NAMALWA (cell line): ENCODE data around the gene RB1.

Experiments
- DNase-seq: peaks from one replicate; pipeline ENCODE4 v3.0.0-alpha.2; 2015; ENCODE audit warnings: low spot score

RB1 gene

DNA sequence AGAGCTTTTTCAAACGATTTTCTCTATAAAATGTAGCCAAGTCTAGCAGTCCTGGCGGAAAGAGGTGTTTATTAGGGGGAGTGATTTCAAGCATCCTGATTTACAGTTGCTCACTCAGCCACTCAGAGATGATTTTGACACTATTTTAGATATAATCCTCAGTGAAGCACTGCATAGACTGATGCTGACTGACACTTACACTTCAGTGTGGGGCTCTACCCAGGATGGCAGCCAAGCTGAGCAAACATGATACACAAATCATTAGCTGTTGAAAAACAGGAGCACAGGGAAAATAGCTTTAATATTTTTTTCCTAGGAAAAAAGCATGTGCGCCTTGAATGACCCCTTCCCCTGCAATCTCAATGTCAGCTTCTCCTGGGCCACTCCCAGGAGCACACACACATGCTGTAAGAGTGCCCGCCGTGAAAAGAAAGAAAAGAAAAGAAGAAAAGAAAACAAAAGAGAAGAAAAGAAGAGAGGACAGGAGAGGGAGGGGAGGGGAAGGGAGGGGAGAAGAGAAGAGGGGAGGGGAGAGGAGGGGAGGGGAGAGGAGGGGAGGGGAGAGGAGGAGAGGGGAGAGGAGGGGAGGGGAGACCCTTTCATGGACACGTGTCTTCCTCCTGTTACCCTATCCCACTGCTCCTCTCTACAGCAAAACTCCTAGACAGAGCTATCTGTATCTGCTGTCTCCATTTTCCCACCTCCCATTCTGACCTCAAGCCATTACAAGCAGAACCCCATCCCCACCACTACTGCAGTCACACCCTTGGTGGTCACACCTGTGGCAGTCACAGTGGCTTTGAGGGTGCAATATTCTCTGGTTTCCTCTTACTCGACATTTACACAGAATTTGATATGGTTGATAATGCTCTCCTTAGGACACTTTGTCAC lies 193.0 kb downstream of the RB1 start:
- no peak for DNase-seq

DNA sequence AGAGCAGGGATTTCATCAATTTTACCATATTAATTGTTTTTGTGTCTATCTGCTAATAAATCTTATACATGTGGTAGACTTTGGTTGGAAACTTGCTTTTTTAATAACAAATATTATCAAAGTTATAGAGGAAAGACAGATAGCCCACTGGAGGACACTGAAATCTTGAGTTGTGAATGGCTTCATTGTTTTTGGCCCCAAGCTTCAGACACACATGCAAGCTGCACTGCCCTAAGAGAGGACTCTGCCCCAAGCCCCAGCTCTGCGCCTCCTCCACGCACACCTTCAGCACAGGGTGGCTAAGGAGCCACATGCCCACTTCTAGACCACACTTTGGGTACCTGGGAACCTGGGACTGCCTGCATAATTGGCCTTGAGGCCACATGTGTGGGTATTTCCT lies 194.1 kb downstream of the RB1 start:
- no peak for DNase-seq

DNA sequence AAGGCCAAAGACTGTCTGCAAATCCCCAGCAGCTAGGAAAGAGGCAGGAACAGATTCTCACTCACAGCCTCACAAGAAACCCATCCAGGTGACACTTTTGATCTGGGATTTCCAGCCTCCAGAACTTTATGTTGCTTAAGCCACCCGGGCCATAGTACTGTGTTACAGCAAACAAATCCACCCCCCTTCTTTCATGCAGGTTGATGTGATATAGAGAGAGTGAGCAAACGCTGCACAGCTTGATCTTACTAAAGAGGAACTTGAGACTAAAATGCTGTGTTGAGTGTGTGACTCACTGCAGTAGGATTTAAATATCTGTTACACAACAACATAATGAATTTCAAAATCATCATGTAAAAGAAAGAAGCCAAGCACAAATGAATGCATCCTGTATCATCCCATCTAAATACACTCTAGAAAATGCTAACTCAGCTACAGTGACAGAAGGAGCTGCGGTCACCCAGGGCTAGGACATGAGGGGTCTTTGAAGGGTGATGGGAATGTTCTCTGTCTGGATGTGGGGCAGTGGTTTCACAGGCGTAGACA lies 197.2 kb downstream of the RB1 start:
- peak; percentile 26 for DNase-seq

DNA sequence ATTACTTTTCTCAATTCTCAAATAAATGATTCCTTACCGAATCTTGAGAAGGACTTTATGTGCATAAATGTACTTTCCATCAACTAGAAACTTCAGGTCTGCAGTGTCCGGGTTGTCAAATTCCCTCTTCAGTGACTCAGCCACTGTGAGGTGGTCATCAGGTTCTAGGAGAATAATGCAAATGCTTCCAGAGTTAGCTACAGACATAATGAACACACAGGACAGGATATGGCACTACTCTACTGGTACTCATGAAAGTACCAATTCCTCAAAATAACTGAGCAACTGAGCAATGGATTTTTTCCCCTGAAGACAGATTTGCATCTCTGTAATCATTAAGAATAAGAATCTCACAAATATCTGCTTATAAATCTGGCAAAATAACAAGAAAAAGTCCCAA lies 198.2 kb downstream of the RB1 start:
- DNase-seq: no peak

DNA sequence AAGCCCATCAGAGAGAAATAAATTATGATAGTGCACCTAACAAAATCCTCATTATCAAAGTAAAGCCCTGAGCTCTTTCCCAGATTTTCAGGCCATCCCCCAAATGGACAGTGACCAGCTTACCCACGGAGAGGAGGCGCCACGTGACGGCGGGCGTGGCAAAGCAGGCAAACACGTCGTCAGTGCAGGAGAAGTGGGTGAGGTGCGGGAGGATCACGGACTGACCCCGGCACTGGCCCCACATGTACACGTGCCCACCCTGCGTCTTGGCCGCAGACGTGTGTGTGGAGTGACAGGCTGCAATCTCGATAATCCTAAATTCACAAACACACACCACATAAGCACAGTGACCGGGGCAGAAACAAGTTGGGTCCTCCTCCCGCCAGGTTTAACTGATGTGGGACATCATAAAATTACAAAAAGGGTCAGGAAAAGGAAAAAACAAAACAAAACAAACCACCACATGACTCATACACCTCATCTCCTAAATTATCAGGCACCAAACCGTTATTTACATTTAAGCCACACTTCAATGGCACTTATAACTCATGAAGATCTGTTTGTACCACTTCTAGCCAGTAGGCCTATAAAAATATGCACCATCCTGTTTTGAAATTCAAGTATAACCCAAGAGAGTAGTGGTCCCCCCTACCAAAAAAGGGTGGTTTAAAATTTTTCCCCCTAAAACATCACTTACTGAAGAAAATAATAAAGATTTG lies 199.2 kb downstream of the RB1 start:
- no peak for DNase-seq

DNA sequence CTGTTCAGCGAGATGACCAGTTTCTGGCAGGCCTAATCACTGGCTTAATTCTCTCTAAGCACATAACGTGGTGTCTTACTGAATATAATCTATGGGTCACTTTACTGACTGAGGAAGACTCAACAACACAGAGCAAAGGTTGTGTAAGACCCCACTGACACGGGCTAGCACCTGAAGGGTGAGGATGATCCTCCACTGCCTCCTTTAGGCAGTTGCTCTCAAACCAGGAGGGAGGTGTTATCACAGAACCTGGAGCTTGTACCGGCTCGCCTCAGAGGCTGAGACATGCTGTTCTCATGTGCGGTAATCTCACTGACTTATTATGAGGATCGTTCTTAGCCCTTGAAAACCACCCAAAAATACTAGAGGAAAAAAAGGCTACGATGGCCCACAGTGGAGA lies 201.1 kb downstream of the RB1 start:
- DNase-seq: no peak

DNA sequence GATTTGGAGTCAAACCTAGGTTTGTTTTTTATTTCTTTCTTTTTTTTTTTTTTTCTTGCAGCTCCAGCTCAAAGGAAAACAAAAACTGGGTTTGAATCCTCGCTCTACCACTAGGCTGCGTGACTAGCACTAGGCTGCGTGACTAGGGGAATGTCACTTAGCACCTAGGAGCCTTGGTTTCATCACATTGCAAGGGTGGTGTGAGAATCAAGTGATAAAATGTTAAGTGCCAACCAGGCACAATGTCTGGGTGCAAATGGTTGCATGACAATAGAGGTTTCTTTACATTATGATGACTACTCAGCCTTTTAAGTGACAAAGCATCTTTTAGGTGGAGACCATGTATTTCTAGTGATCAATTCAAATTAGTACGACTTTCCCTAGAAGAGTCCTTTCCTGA lies 201.5 kb downstream of the RB1 start:
- DNase-seq: no peak

DNA sequence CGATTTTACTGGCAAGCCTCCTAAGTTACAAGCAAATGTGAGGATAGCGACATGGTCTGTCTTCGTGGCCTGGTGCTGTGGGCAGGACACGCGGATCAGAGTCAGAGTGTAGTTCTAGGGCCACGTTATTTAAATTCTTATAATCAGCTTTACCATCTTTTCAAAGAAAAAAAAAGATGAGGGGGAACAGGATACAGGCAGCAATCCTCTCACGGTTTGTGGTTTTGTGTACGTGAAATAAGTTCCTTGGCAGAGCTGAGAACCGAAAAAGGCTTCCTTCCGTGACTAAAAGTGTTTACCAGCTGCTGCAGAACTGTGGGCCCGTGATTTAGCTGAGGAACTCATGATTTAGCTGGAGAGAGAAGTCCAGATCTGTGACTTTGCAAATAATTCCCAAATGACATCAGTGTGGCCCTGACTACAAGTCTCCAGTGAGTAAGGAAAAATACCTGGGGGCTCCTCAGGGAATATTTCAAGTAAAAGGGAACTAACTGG lies 202.1 kb downstream of the RB1 start:
- peak; percentile 65 for DNase-seq

DNA sequence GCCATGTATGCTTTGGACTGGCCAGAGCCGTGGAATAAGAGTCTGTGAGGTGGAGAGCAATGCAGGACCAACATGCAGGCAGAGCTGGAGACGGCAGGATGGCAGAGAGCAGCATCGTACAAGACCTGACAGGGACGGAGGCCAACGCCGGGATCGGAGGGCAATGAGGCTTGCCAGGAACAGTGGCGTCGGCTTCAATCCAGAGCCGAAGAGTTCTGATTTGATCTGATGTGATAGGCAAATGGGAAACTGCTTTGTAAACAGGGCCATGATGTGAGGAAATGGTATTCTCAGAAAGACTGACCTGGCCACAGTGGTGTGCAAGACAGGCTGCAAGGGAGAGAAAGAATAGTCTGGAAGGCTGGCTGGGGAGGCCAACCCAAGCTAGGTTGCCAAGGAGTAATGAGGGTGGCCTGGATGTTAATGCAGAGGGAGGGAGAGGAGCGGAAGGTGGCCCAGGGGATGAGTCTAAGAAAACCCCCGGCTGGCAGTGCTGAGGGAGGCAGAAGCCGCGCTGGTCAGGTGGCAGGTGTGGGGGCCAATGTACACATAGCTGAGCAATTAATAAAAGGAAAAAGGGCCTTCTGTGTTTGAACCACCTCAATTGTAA lies 202.6 kb downstream of the RB1 start:
- no peak for DNase-seq

DNA sequence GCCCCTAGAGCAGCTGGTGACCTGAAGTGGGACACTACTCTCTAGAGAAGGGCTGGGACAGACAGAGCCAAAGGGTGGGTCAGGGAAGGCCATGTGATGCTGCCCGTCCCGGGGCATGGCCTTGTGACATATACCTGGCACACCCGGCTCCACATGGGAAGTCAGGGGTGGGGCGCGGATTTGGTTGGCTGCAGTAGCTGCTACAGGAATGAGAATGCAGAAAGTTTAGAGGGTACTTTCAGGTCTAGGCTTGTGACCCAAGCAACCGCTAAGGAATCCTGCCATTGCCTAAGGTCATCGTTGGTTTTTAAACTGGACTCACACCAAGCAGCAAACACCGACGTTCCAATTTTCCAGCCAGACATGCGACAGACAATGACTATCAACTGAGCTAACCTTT lies 203.5 kb downstream of the RB1 start:
- no peak for DNase-seq

DNA sequence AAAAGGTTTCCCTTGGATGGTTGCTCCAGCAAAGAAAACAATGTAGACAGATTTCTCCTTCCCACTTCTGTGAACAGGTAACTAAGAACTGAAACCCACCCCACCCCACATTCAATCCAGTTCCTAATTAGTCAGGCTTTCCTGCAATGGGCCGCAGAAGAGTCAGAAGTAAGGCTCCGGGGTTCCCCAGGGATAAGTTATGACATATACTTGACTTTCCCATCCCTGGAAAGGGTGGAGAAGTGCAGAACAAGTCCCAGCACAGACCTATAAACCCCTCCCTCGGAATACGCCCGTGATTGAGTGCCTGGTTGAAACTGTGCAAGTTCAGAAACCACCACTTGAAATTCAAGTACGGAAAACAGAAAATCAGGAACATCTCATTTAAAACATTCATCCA lies 204.5 kb downstream of the RB1 start:
- no peak for DNase-seq

DNA sequence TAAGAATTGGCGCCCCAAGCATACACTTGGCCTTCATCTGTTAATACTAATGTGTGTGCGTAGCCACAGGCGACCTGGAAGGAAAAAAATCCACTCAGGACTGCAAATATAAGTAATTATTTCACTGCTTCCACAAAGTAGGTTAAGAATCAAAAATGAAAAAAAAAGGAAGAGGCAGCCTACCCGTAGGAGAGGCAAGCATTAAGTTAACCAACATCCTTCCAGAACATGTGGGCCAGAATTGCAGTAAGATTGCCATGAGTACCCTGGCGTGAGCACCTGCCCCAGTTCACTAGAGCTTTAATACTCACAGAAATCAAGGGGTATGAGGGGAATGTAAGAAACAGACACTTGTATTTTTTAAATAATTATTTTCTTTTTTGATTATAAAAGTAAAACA lies 207.1 kb downstream of the RB1 start:
- DNase-seq: no peak

DNA sequence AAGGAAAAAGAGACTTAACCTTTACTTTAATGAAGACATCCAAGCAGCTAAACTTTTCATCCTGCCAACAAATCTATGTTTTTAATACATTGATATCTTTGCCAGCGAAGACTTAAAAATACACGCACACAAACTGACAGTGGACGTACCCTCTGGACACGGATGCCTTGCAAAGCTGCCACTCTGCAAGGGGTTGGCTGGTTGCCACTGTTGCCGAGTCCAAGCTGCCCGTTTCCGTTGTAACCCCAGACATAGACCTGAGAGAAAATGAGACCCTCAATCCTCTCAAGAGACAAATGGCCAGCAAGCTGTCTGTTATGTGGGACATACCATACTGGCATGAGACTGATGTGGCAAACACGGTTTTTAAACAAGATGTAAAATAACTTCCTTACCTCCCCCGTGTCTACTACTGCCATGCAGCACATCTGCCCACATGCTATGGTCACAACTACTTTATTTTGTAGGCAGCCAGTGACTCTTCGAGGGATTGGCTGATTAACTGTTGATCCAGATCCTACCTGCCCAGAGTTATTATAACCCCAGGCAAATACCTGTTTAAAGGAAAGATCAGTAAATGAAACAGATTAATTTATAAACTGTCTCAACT lies 208.2 kb downstream of the RB1 start:
- DNase-seq: no peak

DNA sequence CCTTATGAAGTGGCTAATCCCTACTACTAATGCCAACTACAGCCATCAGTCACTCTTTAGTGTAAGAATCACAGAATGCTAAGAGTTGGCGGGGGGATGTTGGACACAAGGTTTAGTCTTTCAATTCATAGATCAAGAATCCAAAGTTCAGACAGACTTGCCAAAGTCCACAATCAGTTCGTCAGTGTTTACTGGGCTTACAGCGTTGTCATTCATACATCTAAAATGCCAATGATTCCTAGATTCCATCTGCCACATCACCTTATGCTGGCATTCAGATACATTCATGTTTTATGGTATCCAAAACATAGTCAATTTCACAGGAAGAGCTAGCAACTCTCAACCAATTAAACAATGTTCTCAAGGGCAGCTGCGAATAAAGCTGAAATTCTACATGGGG lies 211.2 kb downstream of the RB1 start:
- DNase-seq: no peak

DNA sequence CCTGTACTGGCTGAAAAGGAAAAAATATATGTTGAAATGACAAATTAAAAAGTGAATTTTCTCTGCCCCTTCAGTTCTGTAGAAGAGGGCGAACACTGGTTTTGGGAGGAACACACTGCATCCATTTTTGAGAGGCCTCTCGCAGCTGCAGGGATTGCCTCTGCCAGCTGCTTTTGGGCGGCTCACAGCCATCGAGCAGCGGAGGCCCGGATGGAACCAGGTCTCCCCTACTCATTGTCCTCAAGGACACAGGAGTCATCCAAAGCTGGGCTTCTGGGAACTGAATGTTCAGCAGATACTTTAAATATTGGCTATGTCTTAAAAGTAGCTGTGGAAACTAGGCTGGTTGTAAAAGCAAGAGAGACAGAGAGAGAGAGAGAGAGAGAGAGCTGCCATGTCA lies 212.2 kb downstream of the RB1 start:
- DNase-seq: no peak

DNA sequence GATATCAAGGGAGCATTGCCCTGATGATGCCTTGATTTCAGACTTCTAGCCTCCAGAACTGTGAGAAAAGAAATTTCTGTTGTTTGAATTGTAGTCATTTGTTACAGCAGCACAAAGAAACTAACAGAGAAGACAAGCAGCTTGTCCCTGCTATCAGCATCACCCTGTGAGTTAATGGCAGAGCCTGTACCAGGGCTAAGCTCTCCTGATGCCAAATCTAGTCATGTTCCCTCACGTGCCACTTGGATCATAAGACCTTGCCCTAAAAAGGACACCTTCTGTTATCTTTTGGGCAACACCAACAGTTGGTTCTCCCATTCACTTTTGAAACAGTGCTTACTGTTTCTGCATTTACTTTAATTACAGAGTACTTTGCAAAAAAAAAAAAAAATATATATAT lies 214.5 kb downstream of the RB1 start:
- no peak for DNase-seq

DNA sequence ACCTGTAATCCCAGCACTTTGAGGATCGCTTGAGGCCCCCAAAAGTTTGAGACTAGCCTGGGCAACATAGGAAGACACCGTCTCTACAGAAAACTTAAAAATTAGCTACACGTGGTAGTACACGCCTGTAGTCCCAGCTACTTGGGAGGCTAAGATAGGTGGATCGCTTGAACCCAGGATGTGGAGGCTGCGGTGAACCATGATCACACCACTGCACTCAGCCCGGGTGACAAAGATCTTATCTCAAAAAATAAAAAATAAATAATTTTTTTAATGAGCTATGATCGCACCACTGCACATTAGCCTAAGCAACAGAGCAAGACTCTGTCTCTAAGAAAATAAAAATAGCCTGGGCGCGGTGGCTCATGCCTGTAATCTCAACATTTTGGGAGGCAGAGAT lies 222.7 kb downstream of the RB1 start:
- DNase-seq: no peak

DNA sequence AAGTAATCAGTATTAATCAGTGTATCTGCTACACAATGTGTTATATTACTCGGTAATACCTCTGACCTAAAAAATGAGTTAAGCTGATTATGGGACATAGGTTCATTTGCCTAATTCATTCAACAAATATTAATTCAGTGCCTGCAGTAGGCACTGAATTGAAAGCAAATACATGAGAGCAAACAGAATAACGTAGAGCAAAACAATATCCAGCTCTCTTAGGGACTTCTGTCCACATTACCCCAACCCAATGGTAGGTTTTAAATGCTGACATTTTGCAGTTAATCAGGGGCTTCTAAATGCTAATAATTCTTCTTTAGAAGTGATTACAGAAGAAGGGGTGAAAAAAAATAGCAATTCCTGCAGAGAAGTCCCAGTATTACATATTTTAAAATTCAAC lies 224.4 kb downstream of the RB1 start:
- DNase-seq: no peak

DNA sequence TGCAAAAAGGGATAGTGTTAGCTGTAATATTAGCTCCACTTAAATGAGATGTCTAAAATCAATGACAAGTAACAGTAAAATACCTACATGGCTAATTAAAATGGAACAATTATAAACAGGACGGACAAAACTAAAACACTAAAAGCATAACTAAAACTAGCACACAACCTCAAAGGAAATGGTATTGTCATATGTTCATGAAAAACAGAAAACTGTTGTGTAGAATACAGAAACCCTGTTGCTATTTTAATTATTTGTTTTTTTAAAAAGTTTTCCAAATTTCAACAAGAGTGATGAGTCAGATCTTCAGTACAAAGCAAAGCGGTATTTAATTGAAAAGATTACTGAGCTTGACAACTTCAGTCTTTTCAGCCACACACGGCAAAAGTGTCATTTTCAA lies 225.2 kb downstream of the RB1 start:
- DNase-seq: no peak

DNA sequence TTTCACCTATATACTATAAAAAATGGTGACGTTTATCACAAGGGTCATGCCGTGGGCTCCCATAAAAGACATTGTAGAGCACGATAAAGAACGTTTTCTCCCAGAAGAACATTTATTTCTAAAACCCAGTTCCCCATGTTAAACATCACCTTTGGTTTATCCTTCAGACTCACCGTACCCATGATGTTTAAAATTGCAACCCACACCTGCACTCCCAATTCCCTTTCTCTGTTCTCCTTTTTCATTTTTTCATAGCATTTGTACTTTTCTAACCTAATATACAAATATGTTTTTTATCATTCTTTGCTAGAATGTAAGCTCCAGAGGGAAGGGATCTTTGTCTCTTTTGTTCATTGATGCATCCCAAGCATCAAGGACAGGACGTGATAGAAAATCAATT lies 227.3 kb downstream of the RB1 start:
- DNase-seq: no peak
